ENCODE measurements around the gene URM1.
"Not testable (repeated sequence)": the region's sequence is repeated elsewhere in the genome, so short reads cannot be mapped to it uniquely, and the experiment has no call there.

URM1 gene

GRCh38 chr9:128338852-128339614, 32.1 kb upstream of the URM1 start:
- H3K4me3 ChIP-seq (ENCODE audit: low read depth, low read length); H3K9ac ChIP-seq (ENCODE audit: low read depth, low read length): not testable (repeated sequence)

GRCh38 chr9:128339761-128340690, 31.1 kb upstream of the URM1 start, which contains the start of gene SLC27A4:
Gene SLC27A4 (plus strand): TSS chr9:128340527. CDS start chr9:128343133, 2,606 bp downstream.
- Histone ChIP-seq H3K36me3 (ENCODE audit: control insufficient read depth, insufficient read depth, low read length) (peaks cover 1% of the 10 kb centered on the region), H3K27me3 (ENCODE audit: control insufficient read depth, insufficient read depth, low read length) (no peaks in the 10 kb centered on the region), H3K4me3 (ENCODE audit: low read depth, low read length) (peak within 1 kb of the TSS; percentile 85), H3K4me1 (ENCODE audit: control insufficient read depth, insufficient read depth, low read length) (no peaks in the 10 kb centered on the region), H3K9ac (ENCODE audit: low read depth, low read length) (peak within 1 kb of the TSS; percentile 65), H3K9me3 (ENCODE audit: control insufficient read depth, insufficient read depth, low read length) (no peaks in the 10 kb centered on the region)

More at GRCh38 chr9:128338852-128339614, 32.1 kb upstream of the URM1 start:
- not testable (repeated sequence) for H3K4me1 ChIP-seq (ENCODE audit: control insufficient read depth, insufficient read depth, low read length); H3K9me3 ChIP-seq (ENCODE audit: control insufficient read depth, insufficient read depth, low read length); H3K27me3 ChIP-seq (ENCODE audit: control insufficient read depth, insufficient read depth, low read length); H3K36me3 ChIP-seq (ENCODE audit: control insufficient read depth, insufficient read depth, low read length)

GRCh38 chr9:128340691-128341434, 30.3 kb upstream of the URM1 start:
- H3K27me3 ChIP-seq (ENCODE audit: control insufficient read depth, insufficient read depth, low read length): no peaks in the 10 kb centered on the region
- H3K9ac ChIP-seq (ENCODE audit: low read depth, low read length): peak overlapping the region; percentile 65
- peaks cover 8% of the 10 kb centered on the region for H3K36me3 ChIP-seq (ENCODE audit: control insufficient read depth, insufficient read depth, low read length)
- H3K4me3 ChIP-seq (ENCODE audit: low read depth, low read length): peak overlapping the region; percentile 61
- H3K9me3 ChIP-seq (ENCODE audit: control insufficient read depth, insufficient read depth, low read length): no peaks in the 10 kb centered on the region
- no peaks in the 10 kb centered on the region for H3K4me1 ChIP-seq (ENCODE audit: control insufficient read depth, insufficient read depth, low read length)

GRCh38 chr9:128341435-128341849, 29.7 kb upstream of the URM1 start:
- Histone ChIP-seq H3K4me1 (ENCODE audit: control insufficient read depth, insufficient read depth, low read length) (no peaks in the 10 kb centered on the region), H3K9me3 (ENCODE audit: control insufficient read depth, insufficient read depth, low read length) (no peaks in the 10 kb centered on the region), H3K27me3 (ENCODE audit: control insufficient read depth, insufficient read depth, low read length) (no peaks in the 10 kb centered on the region), H3K4me3 (ENCODE audit: low read depth, low read length) (peak overlapping the region; percentile 61), H3K36me3 (ENCODE audit: control insufficient read depth, insufficient read depth, low read length) (peaks cover 8% of the 10 kb centered on the region), H3K9ac (ENCODE audit: low read depth, low read length) (no peak overlapping the region)

GRCh38 chr9:128342971-128343680, 28.0 kb upstream of the URM1 start:
- Histone ChIP-seq H3K27me3 (ENCODE audit: control insufficient read depth, insufficient read depth, low read length) (no peaks in the 10 kb centered on the region), H3K4me1 (ENCODE audit: control insufficient read depth, insufficient read depth, low read length) (no peaks in the 10 kb centered on the region), H3K9me3 (ENCODE audit: control insufficient read depth, insufficient read depth, low read length) (no peaks in the 10 kb centered on the region), H3K36me3 (ENCODE audit: control insufficient read depth, insufficient read depth, low read length) (peaks cover 8% of the 10 kb centered on the region), H3K4me3 (ENCODE audit: low read depth, low read length) (no peak overlapping the region), H3K9ac (ENCODE audit: low read depth, low read length) (no peak overlapping the region)

GRCh38 chr9:128343855-128344254, 27.3 kb upstream of the URM1 start:
- peaks cover 8% of the 10 kb centered on the region for H3K36me3 ChIP-seq (ENCODE audit: control insufficient read depth, insufficient read depth, low read length)
- H3K27me3 ChIP-seq (ENCODE audit: control insufficient read depth, insufficient read depth, low read length): no peaks in the 10 kb centered on the region
- no peak overlapping the region for H3K4me3 ChIP-seq (ENCODE audit: low read depth, low read length)
- no peak overlapping the region for H3K9ac ChIP-seq (ENCODE audit: low read depth, low read length)
- H3K9me3 ChIP-seq (ENCODE audit: control insufficient read depth, insufficient read depth, low read length): no peaks in the 10 kb centered on the region
- H3K4me1 ChIP-seq (ENCODE audit: control insufficient read depth, insufficient read depth, low read length): no peaks in the 10 kb centered on the region

GRCh38 chr9:128344931-128345605, 26.1 kb upstream of the URM1 start:
- Histone ChIP-seq H3K4me1 (ENCODE audit: control insufficient read depth, insufficient read depth, low read length) (no peaks in the 10 kb centered on the region), H3K27me3 (ENCODE audit: control insufficient read depth, insufficient read depth, low read length) (no peaks in the 10 kb centered on the region), H3K36me3 (ENCODE audit: control insufficient read depth, insufficient read depth, low read length) (peaks cover 17% of the 10 kb centered on the region), H3K9me3 (ENCODE audit: control insufficient read depth, insufficient read depth, low read length) (no peaks in the 10 kb centered on the region), H3K4me3 (ENCODE audit: low read depth, low read length) (no peak overlapping the region), H3K9ac (ENCODE audit: low read depth, low read length) (no peak overlapping the region)

- no peaks in the 10 kb centered on the region for H3K4me1 ChIP-seq (ENCODE audit: control insufficient read depth, insufficient read depth, low read length)
- H3K4me3 ChIP-seq (ENCODE audit: low read depth, low read length): no peak overlapping the region
- no peaks in the 10 kb centered on the region for H3K9me3 ChIP-seq (ENCODE audit: control insufficient read depth, insufficient read depth, low read length)
- peaks cover 21% of the 10 kb centered on the region for H3K36me3 ChIP-seq (ENCODE audit: control insufficient read depth, insufficient read depth, low read length)
- no peaks in the 10 kb centered on the region for H3K27me3 ChIP-seq (ENCODE audit: control insufficient read depth, insufficient read depth, low read length)
- no peak overlapping the region for H3K9ac ChIP-seq (ENCODE audit: low read depth, low read length)
These were observed 22.0 kb upstream of the URM1 start for GRCh38 chr9:128349125-128349524.

- Histone ChIP-seq H3K27me3 (ENCODE audit: control insufficient read depth, insufficient read depth, low read length) (no peaks in the 10 kb centered on the region), H3K4me3 (ENCODE audit: low read depth, low read length) (no peak overlapping the region), H3K9ac (ENCODE audit: low read depth, low read length) (no peak overlapping the region), H3K4me1 (ENCODE audit: control insufficient read depth, insufficient read depth, low read length) (no peaks in the 10 kb centered on the region), H3K36me3 (ENCODE audit: control insufficient read depth, insufficient read depth, low read length) (peaks cover 21% of the 10 kb centered on the region), H3K9me3 (ENCODE audit: control insufficient read depth, insufficient read depth, low read length) (no peaks in the 10 kb centered on the region)
These were observed 21.4 kb upstream of the URM1 start for GRCh38 chr9:128349772-128350171.

GRCh38 chr9:128355451-128355850, 15.7 kb upstream of the URM1 start:
- H3K36me3 ChIP-seq (ENCODE audit: control insufficient read depth, insufficient read depth, low read length): peaks cover 13% of the 10 kb centered on the region
- no peaks in the 10 kb centered on the region for H3K4me1 ChIP-seq (ENCODE audit: control insufficient read depth, insufficient read depth, low read length)
- no peaks in the 10 kb centered on the region for H3K27me3 ChIP-seq (ENCODE audit: control insufficient read depth, insufficient read depth, low read length)
- no peak overlapping the region for H3K4me3 ChIP-seq (ENCODE audit: low read depth, low read length)
- H3K9ac ChIP-seq (ENCODE audit: low read depth, low read length): no peak overlapping the region
- no peaks in the 10 kb centered on the region for H3K9me3 ChIP-seq (ENCODE audit: control insufficient read depth, insufficient read depth, low read length)

Measured in iPS-15b (cell line).